Stimulated activated CD4-positive, alpha-beta T cell treated with anti-CD3 and anti-CD28 coated beads, Interleukin-4, amount 100 ng/mL, for 24 hours (primary cell): ENCODE data around the gene SIN3B.

ENCODE experiments used
- DNase-seq: peaks from one replicate; pipeline ENCODE4 v3.0.0-alpha.2; 2020

Gene SIN3B

GRCh38 chr19:16917401-16917800 is 88.2 kb downstream of the SIN3B start:
- no peak for DNase-seq

- no peak for DNase-seq
These were observed 90.3 kb downstream of the SIN3B start for GRCh38 chr19:16919496-16919895.

- DNase-seq = no peak
These were observed 91.8 kb downstream of the SIN3B start for GRCh38 chr19:16920816-16921529.

GRCh38 chr19:16921766-16922591 is 92.8 kb downstream of the SIN3B start:
- no peak for DNase-seq

- no peak for DNase-seq
These were observed 93.4 kb downstream of the SIN3B start for GRCh38 chr19:16922592-16922934.

GRCh38 chr19:16922949-16923348 is 93.8 kb downstream of the SIN3B start:
- no peak for DNase-seq

GRCh38 chr19:16927883-16928282 is 98.7 kb downstream of the SIN3B start:
- DNase-seq = no peak

- DNase-seq = no peak
These were observed 99.2 kb downstream of the SIN3B start for GRCh38 chr19:16928351-16928750.

- DNase-seq = no peak
These were observed 99.7 kb downstream of the SIN3B start for GRCh38 chr19:16928916-16929315.
